ENCODE measurements around the gene PCP2. TPM values are rescaled to one million over a fixed set of nuclear protein-coding genes. Genes with fewer than 3 reads are reported as not detected.

Gene PCP2
- total and polyA plus RNA-seq, 2 donors (not counting 1 experiment from before 2014, with no cell fraction given) = 6.5 to 9.3 TPM

DNA sequence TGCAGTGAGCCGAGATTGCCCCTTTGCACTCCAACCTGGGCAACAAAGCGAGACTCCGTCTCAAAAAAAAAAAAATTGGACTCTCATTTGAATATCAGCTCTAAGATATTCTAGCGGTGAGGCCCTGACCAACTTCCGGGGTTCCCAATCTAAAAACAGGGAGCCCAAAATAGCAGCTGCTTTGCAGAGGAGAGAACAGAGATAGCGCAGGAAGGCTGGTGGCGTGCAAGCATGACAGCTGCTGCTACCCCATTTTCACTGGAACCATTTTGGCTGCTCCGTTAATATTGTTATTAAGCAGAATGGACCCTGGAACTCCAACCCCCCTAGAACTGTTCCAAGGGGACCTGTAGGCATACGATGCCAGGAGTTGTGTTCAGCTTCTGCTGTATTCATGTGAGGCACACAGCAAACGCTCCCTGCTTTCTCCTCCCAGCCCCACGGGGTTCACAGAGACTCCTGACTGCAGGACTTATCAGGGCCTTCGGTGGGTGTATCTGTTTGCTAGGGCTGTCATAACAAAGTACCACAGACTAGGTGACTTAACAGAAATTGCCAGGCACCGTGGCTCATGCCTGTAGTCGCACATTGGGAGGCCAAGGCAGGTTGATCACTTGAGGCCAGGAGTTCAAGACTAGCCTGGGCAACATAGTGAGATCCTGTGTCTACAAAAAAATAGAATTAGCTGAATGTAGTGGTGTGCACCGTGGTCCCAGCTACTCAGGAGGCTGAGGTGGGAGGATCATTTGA lies 14.9 kb upstream of the PCP2 start:
- no peak overlapping the region for H3K4me2 ChIP-seq (replicated peaks; ENCODE audit: low read depth, low read length, poor library complexity, severe bottlenecking)
- Mint-ChIP-seq H3K4me3 (no peak overlapping the region), H3K27me3 (no peaks in the 10 kb centered on the region), H3K4me1 (peaks cover 8% of the 10 kb centered on the region), H3K9me3 (ENCODE audit: insufficient read depth) (no peaks in the 10 kb centered on the region), H3K27ac (no peak overlapping the region)
- WGBS (ENCODE audit: insufficient coverage) = 86% methylated on average over 12 of the region's 15 CpGs
- POLR2A ChIA-PET = interaction anchor here (0.7 kb wide), 1 partner anchor 543 kb away, joined by 5 read pairs; no protein-coding TSS in a partner anchor
- no peak overlapping the region for H3K9ac ChIP-seq (ENCODE audit: low read length)
- no peak overlapping the region for H3K4me3 ChIP-seq (ENCODE audit: control extremely low read depth in 1 of 5, extremely low read depth in 1 of 5, insufficient read depth in 1 of 5, low read depth in 2 of 5, low read length in 4 of 5)
- ATAC-seq (ENCODE audit: low read depth) (no peak), DNase-seq (no peak)
- H4K20me1 ChIP-seq (ENCODE audit: control insufficient read depth, insufficient read depth, low read length, poor library complexity, severe bottlenecking) = peaks cover 8% of the 10 kb centered on the region
- peaks cover 0 to 5% (median 0%) of the 10 kb centered on the region in 3 donors for H3K9me3 ChIP-seq (ENCODE audit: control extremely low read depth in 1 of 3, control insufficient read depth in 2 of 3, insufficient read depth in 1 of 3, low read length in 2 of 3)
- intact Hi-C loops (cut with micrococcal nuclease) = no loop called here
- TF ChIP-seq EZH2 (IDR thresholded peaks at IDR 0.05; ENCODE audit: borderline replicate concordance, insufficient read depth, low read depth, low read length, poor library complexity, severe bottlenecking) (no peak), CTCF (IDR thresholded peaks at IDR 0.05) (no peak)
- CTCF ChIA-PET = interaction anchor here (0.8 to 2.4 kb wide), 5 partner anchors 10 to 151 kb away, joined by 3 to 6 read pairs (median 5); partner anchors contain the start of gene TRAPPC5
- no peaks in the 10 kb centered on the region for H3K27me3 ChIP-seq (replicated peaks in 1 of 4; ENCODE audit: control extremely low read depth in 1 of 4, control insufficient read depth in 3 of 4, insufficient read depth in 4 of 4, low read length in 3 of 4)
- no peak overlapping the region for H2AFZ ChIP-seq (ENCODE audit: insufficient read depth, low read depth, low read length, poor library complexity, severe bottlenecking)
- no peaks in the 10 kb centered on the region for H3K79me2 ChIP-seq (ENCODE audit: control insufficient read depth, insufficient read depth, low read length)
- peaks cover 0 to 26% of the 10 kb centered on the region in 2 experiments for H3K36me3 ChIP-seq (replicated peaks in 1 of 2; ENCODE audit: control extremely low read depth in 1 of 2, control insufficient read depth in 1 of 2, extremely low read depth in 1 of 2, insufficient read depth in 2 of 2, low read length in 1 of 2)
- peaks cover 0 to 6% of the 10 kb centered on the region in 2 donors for H3K4me1 ChIP-seq (ENCODE audit: control insufficient read depth in 2 of 2, insufficient read depth in 2 of 2, low read length in 2 of 2)
- H3K27ac ChIP-seq (ENCODE audit: low read length in 2 of 2) = no peak overlapping the region

DNA sequence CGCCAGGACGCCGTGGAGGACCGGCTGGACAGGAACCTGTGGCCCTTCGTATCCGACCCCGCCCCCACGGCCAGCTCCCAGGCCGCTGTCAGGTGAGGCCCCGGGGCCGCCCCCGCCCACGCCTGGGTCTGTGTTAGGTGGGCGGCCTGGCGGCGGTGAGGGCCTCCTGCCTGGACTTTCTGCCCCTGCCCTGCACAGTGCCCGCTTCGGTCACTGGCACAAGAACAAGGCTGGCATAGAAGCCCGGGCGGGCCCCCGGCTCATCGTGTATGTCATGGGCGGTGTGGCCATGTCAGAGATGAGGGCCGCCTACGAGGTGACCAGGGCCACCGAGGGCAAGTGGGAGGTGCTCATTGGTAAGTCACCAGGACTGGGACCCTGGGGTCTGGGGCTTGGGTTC lies 13.6 kb upstream of the PCP2 start:
- no peak overlapping the region for H3K27ac ChIP-seq (ENCODE audit: low read length in 2 of 2)
- H2AFZ ChIP-seq (ENCODE audit: insufficient read depth, low read depth, low read length, poor library complexity, severe bottlenecking) = no peak overlapping the region
- no peaks in the 10 kb centered on the region for H3K79me2 ChIP-seq (ENCODE audit: control insufficient read depth, insufficient read depth, low read length)
- DNase-seq (no peak), ATAC-seq (ENCODE audit: low read depth) (no peak)
- H3K4me2 ChIP-seq (replicated peaks; ENCODE audit: low read depth, low read length, poor library complexity, severe bottlenecking) = no peak overlapping the region
- CTCF ChIA-PET = no interaction called here
- H3K4me1 ChIP-seq (ENCODE audit: control insufficient read depth in 2 of 2, insufficient read depth in 2 of 2, low read length in 2 of 2) = peaks cover 0 to 2% of the 10 kb centered on the region in 2 donors
- 97% methylated on average over 26 of the region's 26 CpGs for WGBS (ENCODE audit: insufficient coverage)
- H3K36me3 ChIP-seq (replicated peaks in 1 of 2; ENCODE audit: control extremely low read depth in 1 of 2, control insufficient read depth in 1 of 2, extremely low read depth in 1 of 2, insufficient read depth in 2 of 2, low read length in 1 of 2) = peaks cover 0 to 33% of the 10 kb centered on the region in 2 experiments
- intact Hi-C loops (cut with micrococcal nuclease) = no loop called here
- peaks cover 2% of the 10 kb centered on the region for H3K4me1 Mint-ChIP-seq
- no peaks in the 10 kb centered on the region for H3K9me3 Mint-ChIP-seq (ENCODE audit: insufficient read depth)
- H3K27me3 ChIP-seq (replicated peaks in 1 of 4; ENCODE audit: control extremely low read depth in 1 of 4, control insufficient read depth in 3 of 4, insufficient read depth in 4 of 4, low read length in 3 of 4) = no peaks in the 10 kb centered on the region
- no peak overlapping the region for H3K9ac ChIP-seq (ENCODE audit: low read length)
- POLR2A ChIA-PET = no interaction called here
- peaks cover 0 to 7% (median 0%) of the 10 kb centered on the region in 3 donors for H3K9me3 ChIP-seq (ENCODE audit: control extremely low read depth in 1 of 3, control insufficient read depth in 2 of 3, insufficient read depth in 1 of 3, low read length in 2 of 3)
- H3K27me3 Mint-ChIP-seq = no peaks in the 10 kb centered on the region
- no peak overlapping the region for H3K4me3 ChIP-seq (ENCODE audit: control extremely low read depth in 1 of 5, extremely low read depth in 1 of 5, insufficient read depth in 1 of 5, low read depth in 2 of 5, low read length in 4 of 5)
- no peak overlapping the region for H3K4me3 Mint-ChIP-seq
- H3K27ac Mint-ChIP-seq = no peak overlapping the region
- no peak for TF ChIP-seq CTCF (IDR thresholded peaks at IDR 0.05)
- H4K20me1 ChIP-seq (ENCODE audit: control insufficient read depth, insufficient read depth, low read length, poor library complexity, severe bottlenecking) = peaks cover 21% of the 10 kb centered on the region
